DND-41 (cell line): ENCODE data around the gene CLSTN2.

Experiments
- ATAC-seq: fragments of 200-7000 bp; cut with Tn5 transposase; 3 replicates; pipeline ENCODE4 v1.9.1; 2021; ENCODE audit warnings: low read depth; ENCODE audit not compliant: insufficient read depth
- DNase-seq: peaks from one replicate; pipeline ENCODE4 v3.0.0-alpha.2; 2020
- H2AFZ ChIP-seq: 2 replicates; pipeline ENCODE4 v1.6.0; 2012; ENCODE audit warnings: low read depth, low read length
- H3K27ac ChIP-seq: 2 replicates; pipeline ENCODE4 v1.5.1; 2012; ENCODE audit warnings: low read length, inconsistent platforms
- H3K27me3 ChIP-seq: fragments of 200-600 bp; sonication (generic); 2 replicates; pipeline ENCODE4 v1.6.0; 2012; ENCODE audit warnings: low read length, mild to moderate bottlenecking, inconsistent platforms; ENCODE audit not compliant: insufficient read depth, poor library complexity
- H3K36me3 ChIP-seq: 2 replicates; pipeline ENCODE4 v1.5.1; 2012; ENCODE audit warnings: low read length, inconsistent platforms; ENCODE audit not compliant: insufficient read depth
- H3K4me1 ChIP-seq: 2 replicates; pipeline ENCODE4 v1.5.1; 2012; ENCODE audit warnings: mild to moderate bottlenecking, low read length; ENCODE audit not compliant: insufficient read depth
- H3K4me2 ChIP-seq: 2 replicates; pipeline ENCODE4 v1.6.0; 2012; ENCODE audit warnings: mild to moderate bottlenecking, moderate library complexity, low read length, inconsistent platforms; ENCODE audit not compliant: insufficient read depth
- H3K4me3 ChIP-seq, 2 experiments: fragments of 200-600 bp in 1 of 2; shearing (Covaris generic) in 1 of 2; 2 replicates each; pipeline ENCODE4 v1.5.1; 2012 to 2016; ENCODE audit warnings: inconsistent platforms in 2 of 2, low read length in 2 of 2, mild to moderate bottlenecking in 2 of 2, low read depth in 1 of 2, moderate library complexity in 1 of 2
- H3K79me2 ChIP-seq: 2 replicates; pipeline ENCODE4 v1.6.0; 2012; ENCODE audit warnings: low read length, inconsistent platforms; ENCODE audit not compliant: insufficient read depth
- H3K9ac ChIP-seq: 2 replicates; pipeline ENCODE4 v1.6.0; 2012; ENCODE audit warnings: low read depth, mild to moderate bottlenecking, inconsistent platforms, low read length, moderate library complexity
- H3K9me3 ChIP-seq: 2 replicates; pipeline ENCODE4 v1.5.1; 2012; ENCODE audit warnings: low read length, moderate library complexity, mild to moderate bottlenecking, inconsistent platforms; ENCODE audit not compliant: insufficient read depth, severe bottlenecking
- H4K20me1 ChIP-seq: 2 replicates; pipeline ENCODE4 v1.6.0; 2012; ENCODE audit warnings: low read length; ENCODE audit not compliant: insufficient read depth
- CTCF ChIP-seq: IDR thresholded peaks from 2 replicates; pipeline ENCODE4 v1.5.1; 2012; ENCODE audit warnings: borderline replicate concordance, low read length, moderate library complexity, mild to moderate bottlenecking; ENCODE audit not compliant: poor library complexity, severe bottlenecking; ENCODE audit errors: extremely low read depth
- EZH2 ChIP-seq: IDR thresholded peaks from 3 replicates; pipeline ENCODE4 v1.6.1; 2012; ENCODE audit warnings: borderline replicate concordance, low read depth, mild to moderate bottlenecking, moderate library complexity, low read length, inconsistent platforms; ENCODE audit not compliant: severe bottlenecking

The CLSTN2 gene

DNA sequence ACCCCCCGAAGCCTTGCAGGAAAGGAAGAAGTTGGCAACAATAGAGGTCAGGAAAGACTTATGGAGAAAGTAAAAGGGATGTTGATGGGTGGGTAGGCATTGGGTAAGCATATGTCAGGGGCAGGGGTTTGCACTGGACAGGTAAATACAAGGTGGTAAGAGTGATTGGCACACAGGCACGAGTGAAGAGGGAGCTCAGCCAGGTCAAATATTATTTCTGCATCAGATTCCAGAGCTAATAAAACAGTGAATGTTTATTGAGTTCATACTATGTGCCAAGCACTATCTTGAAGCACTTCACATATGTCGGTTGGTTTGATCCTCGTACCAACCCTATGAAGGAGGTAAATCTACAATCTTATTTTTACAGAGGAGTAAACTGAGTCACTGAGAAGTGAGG, 6.6 kb downstream of the CLSTN2 start:
- no peak for ATAC-seq
- no peaks in the 10 kb centered on the region for H3K36me3 ChIP-seq

GRCh38 chr3:139944256-139944910, 9.4 kb downstream of the CLSTN2 start:
- Histone ChIP-seq H3K9me3 (no peaks in the 10 kb centered on the region), H3K4me2 (no peak overlapping the region), H3K4me3 (no peak overlapping the region), H3K27me3 (no peaks in the 10 kb centered on the region), H3K4me1 (no peaks in the 10 kb centered on the region), H2AFZ (no peak overlapping the region), H3K27ac (no peak overlapping the region), H3K9ac (no peak overlapping the region), H3K79me2 (no peaks in the 10 kb centered on the region), H4K20me1 (no peaks in the 10 kb centered on the region), H3K36me3 (no peaks in the 10 kb centered on the region)
- TF ChIP-seq EZH2 (no peak), CTCF (no peak)
- DNase-seq = no peak
- no peak for ATAC-seq

More for the DNA sequence above, 6.6 kb downstream of the CLSTN2 start:
- Histone ChIP-seq H3K4me1 (no peaks in the 10 kb centered on the region), H3K27ac (no peak overlapping the region), H3K9ac (no peak overlapping the region), H4K20me1 (no peaks in the 10 kb centered on the region), H3K4me3 (no peak overlapping the region), H2AFZ (no peak overlapping the region), H3K4me2 (no peak overlapping the region), H3K79me2 (no peaks in the 10 kb centered on the region), H3K27me3 (no peaks in the 10 kb centered on the region), H3K9me3 (no peaks in the 10 kb centered on the region)
- TF ChIP-seq CTCF = no peak
- no peak for TF ChIP-seq EZH2
- no peak for DNase-seq

- Histone ChIP-seq H3K27ac (no peak overlapping the region), H3K4me3 (no peak overlapping the region), H3K9ac (no peak overlapping the region)
Observed at GRCh38 chr3:139945386-139945785, 10.4 kb downstream of the CLSTN2 start.

More at GRCh38 chr3:139945386-139945785, 10.4 kb downstream of the CLSTN2 start:
- Histone ChIP-seq H3K4me2 (no peak overlapping the region), H3K36me3 (no peaks in the 10 kb centered on the region), H3K79me2 (no peaks in the 10 kb centered on the region), H4K20me1 (no peaks in the 10 kb centered on the region), H3K4me1 (no peaks in the 10 kb centered on the region), H3K9me3 (no peaks in the 10 kb centered on the region), H3K27me3 (no peaks in the 10 kb centered on the region), H2AFZ (no peak overlapping the region)
- ATAC-seq = no peak
- TF ChIP-seq CTCF = no peak
- TF ChIP-seq EZH2 = no peak
- no peak for DNase-seq
